Neural cell (in vitro differentiated cells): ENCODE results near the gene NISCH. TPM values are rescaled to one million over a fixed set of nuclear protein-coding genes. Genes with fewer than 3 reads are reported as not detected.

Source experiments
- H2AFZ ChIP-seq: fragments of 200-600, 300-800 bp; sonication (generic), shearing (Covaris generic); 2 replicates; pipeline ENCODE4 v1.6.0; 2014; ENCODE audit warnings: low read depth, mild to moderate bottlenecking, antibody characterized with exemption, low read length, moderate library complexity
- H3F3A ChIP-seq: fragments of 200-600 bp; shearing (Covaris generic); 2 replicates; pipeline ENCODE4 v1.6.1; 2016; ENCODE audit warnings: mild to moderate bottlenecking, moderate library complexity, mixed read lengths, antibody characterized with exemption, low read length; ENCODE audit not compliant: insufficient read depth, poor library complexity, severe bottlenecking
- H3K27ac ChIP-seq: fragments of 200-600, 300-800 bp; sonication (generic), shearing (Covaris generic); 2 replicates; pipeline ENCODE4 v1.5.1; 2014; ENCODE audit warnings: mild to moderate bottlenecking, low read length, moderate library complexity
- H3K27me3 ChIP-seq: fragments of 300-800, 200-600 bp; sonication (generic), shearing (Covaris generic); 2 replicates; pipeline ENCODE4 v1.6.0; 2014; ENCODE audit warnings: mild to moderate bottlenecking, low read depth, low read length, moderate library complexity; ENCODE audit not compliant: insufficient read depth
- H3K36me3 ChIP-seq: fragments of 300-800, 200-600 bp; sonication (generic), shearing (Covaris generic); 2 replicates; pipeline ENCODE4 v1.5.1; 2014; ENCODE audit warnings: mild to moderate bottlenecking, antibody characterized with exemption, low read length, moderate library complexity; ENCODE audit not compliant: insufficient read depth
- H3K4me2 ChIP-seq: fragments of 300-800, 200-600 bp; sonication (generic), shearing (Covaris generic); 2 replicates; pipeline ENCODE4 v1.6.0; 2014; ENCODE audit warnings: mild to moderate bottlenecking, low read length
- H3K4me3 ChIP-seq: fragments of 300-800, 200-600 bp; sonication (generic), shearing (Covaris generic); 2 replicates; pipeline ENCODE4 v1.5.1; 2014; ENCODE audit warnings: mild to moderate bottlenecking, low read length, moderate library complexity
- H3K79me2 ChIP-seq: fragments of 200-600 bp; shearing (Covaris generic); replicated peaks from 2 replicates; pipeline ENCODE4 v1.6.0; 2014; ENCODE audit warnings: mild to moderate bottlenecking, low read length, moderate library complexity; ENCODE audit not compliant: insufficient read depth
- H3K9ac ChIP-seq: fragments of 300-800, 200-600 bp; sonication (generic), shearing (Covaris generic); 2 replicates; pipeline ENCODE4 v1.6.1; 2016; ENCODE audit warnings: mild to moderate bottlenecking, low read length, mixed read lengths
- H3K9me2 ChIP-seq: fragments of 200-600 bp; shearing (Covaris generic); 2 replicates; pipeline ENCODE4 v1.6.1; 2016; ENCODE audit warnings: mild to moderate bottlenecking, low read length, mixed read lengths; ENCODE audit not compliant: insufficient read depth
- H3K9me3 ChIP-seq: fragments of 200-600, 300-800 bp; sonication (generic), shearing (Covaris generic); 2 replicates; pipeline ENCODE4 v1.6.1; 2016; ENCODE audit warnings: mild to moderate bottlenecking, mixed run types, low read length, moderate library complexity, mixed read lengths
- H4K20me1 ChIP-seq: fragments of 200-600 bp; shearing (Covaris generic); 2 replicates; pipeline ENCODE4 v1.6.1; 2016; ENCODE audit warnings: mild to moderate bottlenecking, mixed run types; ENCODE audit not compliant: insufficient read depth
- CTCF ChIP-seq: fragments of 450-650 bp; IDR thresholded peaks from 2 replicates; pipeline ENCODE4 v1.5.1; 2014; ENCODE audit warnings: antibody characterized with exemption, mild to moderate bottlenecking, moderate library complexity; ENCODE audit not compliant: poor library complexity, severe bottlenecking
- EP300 ChIP-seq: fragments of 450-650 bp; conservative IDR thresholded peaks from 2 replicates; pipeline ENCODE4 v1.6.1; 2014; ENCODE audit warnings: antibody characterized with exemption, mild to moderate bottlenecking, moderate library complexity; ENCODE audit not compliant: poor library complexity, severe bottlenecking
- EZH2 ChIP-seq: fragments of 200-600, 300-800 bp; shearing (Covaris generic), sonication (generic); IDR thresholded peaks from 2 replicates; pipeline ENCODE4 v1.6.1; 2014; ENCODE audit warnings: antibody characterized with exemption, low read length, borderline replicate concordance, mild to moderate bottlenecking; ENCODE audit not compliant: insufficient read depth, poor library complexity, severe bottlenecking
- MXI1 ChIP-seq: fragments of 450-650 bp; conservative IDR thresholded peaks from 2 replicates; pipeline ENCODE4 v1.6.1; 2014; ENCODE audit warnings: antibody characterized with exemption, mild to moderate bottlenecking; ENCODE audit not compliant: poor library complexity, severe bottlenecking
- POLR2AphosphoS5 ChIP-seq: IDR thresholded peaks from 2 replicates; pipeline ENCODE4 v1.6.1; 2012
- RAD21 ChIP-seq: fragments of 450-650 bp; conservative IDR thresholded peaks from 2 replicates; pipeline ENCODE4 v1.6.1; 2014; ENCODE audit warnings: antibody characterized with exemption, mild to moderate bottlenecking, moderate library complexity
- REST ChIP-seq: IDR thresholded peaks from 2 replicates; pipeline ENCODE4 v1.6.1; 2012; ENCODE audit warnings: borderline replicate concordance
- SMC3 ChIP-seq: fragments of 450-650 bp; conservative IDR thresholded peaks from 2 replicates; pipeline ENCODE4 v1.6.1; 2014; ENCODE audit warnings: antibody characterized with exemption, mild to moderate bottlenecking, moderate library complexity; ENCODE audit not compliant: poor library complexity
- TAF1 ChIP-seq: IDR thresholded peaks from 2 replicates; pipeline ENCODE4 v1.6.1; 2012; ENCODE audit warnings: low read depth
- polyA plus RNA-seq: library from polyadenylated mRNA; depleted of rRNA; stranded (reverse); fragments of >200 nt; gene quantifications from 2 replicates; pipeline ENCODE4 v1.2.3, GENCODE V29; 2014

The NISCH gene
- polyA plus RNA-seq, 1 donor from 2014 or later: 88.9 TPM

- Histone ChIP-seq H3F3A (no peaks in the 10 kb centered on the region), H3K4me3 (no peak overlapping the region), H3K79me2 (peaks cover 13% of the 10 kb centered on the region), H3K27ac (no peak overlapping the region), H2AFZ (no peak overlapping the region), H3K9me2 (no peaks in the 10 kb centered on the region), H3K27me3 (no peaks in the 10 kb centered on the region), H3K36me3 (no peaks in the 10 kb centered on the region), H3K9me3 (no peaks in the 10 kb centered on the region), H3K9ac (no peak overlapping the region), H4K20me1 (no peaks in the 10 kb centered on the region), H3K4me2 (no peak overlapping the region)
- TF ChIP-seq RAD21: no peak
- TF ChIP-seq SMC3: no peak
- TF ChIP-seq EP300: no peak
- TF ChIP-seq CTCF: no peak
- no peak for TF ChIP-seq TAF1
- no peak for TF ChIP-seq EZH2
- TF ChIP-seq MXI1: no peak
- no peak for TF ChIP-seq POLR2AphosphoS5
- no peak for TF ChIP-seq REST
Observed at GRCh38 chr3:52541050-52541449, 85.6 kb downstream of the NISCH start.

Other genes with a start within 250 kb of the NISCH start
- gene TLR9, start 230.0 kb upstream of the NISCH start, polyA plus RNA-seq: not detected in 2 replicates
- 58.5 and 61.7 TPM in 2 replicates for gene TWF2, start 216.4 kb upstream of the NISCH start, polyA plus RNA-seq
- gene PPM1M, start 209.8 kb upstream of the NISCH start, polyA plus RNA-seq: 1.1 and 1.6 TPM in 2 replicates
- gene WDR82, start 177.0 kb upstream of the NISCH start, polyA plus RNA-seq: 151 and 163 TPM in 2 replicates
- 5.0 and 5.8 TPM in 2 replicates for gene GLYCTK, start 167.8 kb upstream of the NISCH start, polyA plus RNA-seq
- gene DNAH1, start 139.3 kb upstream of the NISCH start, polyA plus RNA-seq: 5.4 and 6.0 TPM in 2 replicates
- 107 and 142 TPM in 2 replicates for gene BAP1, start 45.6 kb upstream of the NISCH start, polyA plus RNA-seq
- 8.8 and 11.5 TPM in 2 replicates for gene PHF7, start 44.9 kb upstream of the NISCH start, polyA plus RNA-seq
- gene SEMA3G, start 10.5 kb upstream of the NISCH start, polyA plus RNA-seq: not detected in 2 replicates
- gene TNNC1, start 1.6 kb upstream of the NISCH start, polyA plus RNA-seq: 2.2 TPM in 1 of 2 replicates, not detected in the other
- 0.28 and 0.50 TPM in 2 replicates for gene STAB1, start 39.7 kb downstream of the NISCH start, polyA plus RNA-seq
- 35.1 and 46.7 TPM in 2 replicates for gene NT5DC2, start 78.3 kb downstream of the NISCH start, polyA plus RNA-seq
- 5.2 and 20.5 TPM in 2 replicates for gene UQCC5, start 81.0 kb downstream of the NISCH start, polyA plus RNA-seq
- gene PBRM1, start 230.3 kb downstream of the NISCH start, polyA plus RNA-seq: 64.4 and 66.6 TPM in 2 replicates
- gene GNL3, start 230.4 kb downstream of the NISCH start, polyA plus RNA-seq: 133 and 151 TPM in 2 replicates